Parathyroid adenoma (tissue), 2 donors: ENCODE results near the gene PHRF1.

Experiments used
- H2AFZ ChIP-seq: fragments of 300-600 bp; sonication (generic); one replicate; pipeline ENCODE4 v1.7.0; 2017; ENCODE audit warnings: antibody characterized with exemption, mild to moderate bottlenecking
- H3K27ac ChIP-seq: fragments of 300-600 bp; sonication (generic); one replicate; pipeline ENCODE4 v1.7.0; 2017
- H3K27me3 ChIP-seq: fragments of 300-600 bp; sonication (generic); one replicate; pipeline ENCODE4 v1.7.0; 2017; ENCODE audit warnings: low read length; ENCODE audit not compliant: control insufficient read depth, insufficient read depth
- H3K36me3 ChIP-seq: fragments of 300-600 bp; sonication (generic); one replicate; pipeline ENCODE4 v1.7.0; 2017; ENCODE audit warnings: low read length; ENCODE audit not compliant: control insufficient read depth, insufficient read depth
- H3K4me1 ChIP-seq: fragments of 300-600 bp; sonication (generic); one replicate; pipeline ENCODE4 v1.7.0; 2017; ENCODE audit warnings: control low read depth
- H3K4me2 ChIP-seq: fragments of 300-600 bp; sonication (generic); one replicate; pipeline ENCODE4 v1.7.0; 2017; ENCODE audit warnings: low read length
- H3K4me3 ChIP-seq: fragments of 300-600 bp; sonication (generic); one replicate; pipeline ENCODE4 v1.7.0; 2017; ENCODE audit warnings: low read depth, low read length
- H3K79me2 ChIP-seq: fragments of 300-600 bp; sonication (generic); one replicate; pipeline ENCODE4 v1.7.0; 2017; ENCODE audit warnings: control low read depth
- H3K9ac ChIP-seq: fragments of 300-600 bp; sonication (generic); one replicate; pipeline ENCODE4 v1.7.0; 2017; ENCODE audit warnings: mild to moderate bottlenecking
- H3K9me3 ChIP-seq: fragments of 300-600 bp; sonication (generic); one replicate; pipeline ENCODE4 v1.7.0; 2017; ENCODE audit warnings: low read length; ENCODE audit not compliant: control insufficient read depth
- CTCF ChIP-seq: fragments of 300-600 bp; sonication (generic); IDR thresholded peaks from one replicate; pipeline ENCODE4 v1.7.0; 2017; ENCODE audit warnings: antibody characterized with exemption, mild to moderate bottlenecking
- donor health status: primary hyperparathyroidism.

PHRF1 gene

DNA sequence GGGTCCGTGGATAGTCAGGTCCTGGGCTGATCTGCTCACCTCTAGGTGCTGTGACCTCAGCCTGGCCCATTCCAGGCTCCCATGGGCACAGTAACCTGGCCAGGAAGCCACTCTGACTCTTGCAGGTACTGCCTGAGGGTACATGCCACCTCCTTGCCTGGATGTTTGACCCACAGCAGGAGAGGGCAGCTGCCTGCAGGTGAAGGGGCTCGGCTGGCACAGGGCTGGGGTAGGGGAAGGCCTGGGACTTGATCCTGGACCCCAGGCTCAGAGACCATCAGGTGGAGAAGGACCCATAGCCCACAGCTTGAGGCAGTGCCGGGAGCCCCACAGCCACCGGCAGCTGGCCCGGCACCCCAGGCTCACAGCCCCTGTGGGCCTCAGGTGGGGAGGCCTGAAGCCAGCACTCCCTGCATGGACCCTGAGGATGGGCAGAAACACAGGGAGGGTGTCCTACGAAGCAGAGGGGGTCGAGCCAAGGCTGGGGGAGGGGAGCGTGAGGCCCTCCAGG, 36.2 kb upstream of the PHRF1 start:
- Histone ChIP-seq H3K27ac (no peak overlapping the region), H3K27me3 (no peaks in the 10 kb centered on the region), H3K9me3 (no peaks in the 10 kb centered on the region), H2AFZ (no peak overlapping the region), H3K4me2 (no peak overlapping the region), H3K4me3 (no peak overlapping the region), H3K79me2 (no peaks in the 10 kb centered on the region), H3K9ac (no peak overlapping the region), H3K36me3 (no peaks in the 10 kb centered on the region), H3K4me1 (no peaks in the 10 kb centered on the region)
- TF ChIP-seq CTCF, result no peak

DNA sequence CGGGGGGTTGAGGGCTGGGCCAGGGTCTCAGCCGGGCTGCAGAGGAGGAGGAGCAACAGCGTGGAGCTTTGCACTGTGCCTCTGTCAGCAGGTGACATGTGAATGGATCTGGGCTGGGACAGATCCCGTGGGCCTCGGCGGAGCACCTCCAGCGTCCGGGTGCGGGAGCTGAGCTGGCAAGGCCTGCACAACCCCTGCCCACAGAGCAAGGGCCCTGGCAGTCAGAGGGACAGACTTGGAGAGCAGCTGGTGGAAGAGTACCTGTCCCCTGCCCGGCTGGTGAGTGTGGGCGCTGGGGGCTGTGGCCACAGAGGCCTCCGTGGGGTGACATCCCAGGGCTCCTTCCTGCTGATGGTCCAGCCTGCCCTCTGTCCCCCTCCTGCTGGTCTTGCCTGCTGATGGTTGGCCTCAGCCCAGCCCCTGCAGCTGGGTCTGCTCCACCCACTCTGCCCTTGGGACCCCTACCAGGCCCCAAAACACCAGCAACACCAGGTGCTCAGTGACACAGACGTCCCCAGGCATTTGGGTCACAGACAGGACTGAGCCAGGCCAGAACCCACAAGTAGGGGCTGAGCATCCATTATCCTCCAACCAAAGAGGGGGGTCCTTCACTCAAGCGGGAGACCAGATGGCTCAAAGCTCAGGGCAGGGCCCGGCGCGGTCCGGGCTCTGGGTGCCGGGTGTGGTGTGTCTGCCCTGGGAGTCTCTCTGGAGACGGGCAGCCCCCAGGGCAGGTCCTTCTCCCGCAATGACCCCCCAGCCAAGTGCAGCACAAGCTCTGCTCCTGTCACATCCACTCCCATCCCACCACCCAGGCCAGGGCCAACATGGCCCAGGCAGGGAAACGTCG, 35.5 kb upstream of the PHRF1 start:
- Histone ChIP-seq H3K9me3 (no peaks in the 10 kb centered on the region), H3K36me3 (no peaks in the 10 kb centered on the region), H2AFZ (no peak overlapping the region), H3K27ac (no peak overlapping the region), H3K4me3 (no peak overlapping the region), H3K79me2 (no peaks in the 10 kb centered on the region), H3K9ac (no peak overlapping the region), H3K4me1 (no peaks in the 10 kb centered on the region), H3K27me3 (no peaks in the 10 kb centered on the region), H3K4me2 (no peak overlapping the region)
- no peak for TF ChIP-seq CTCF

DNA sequence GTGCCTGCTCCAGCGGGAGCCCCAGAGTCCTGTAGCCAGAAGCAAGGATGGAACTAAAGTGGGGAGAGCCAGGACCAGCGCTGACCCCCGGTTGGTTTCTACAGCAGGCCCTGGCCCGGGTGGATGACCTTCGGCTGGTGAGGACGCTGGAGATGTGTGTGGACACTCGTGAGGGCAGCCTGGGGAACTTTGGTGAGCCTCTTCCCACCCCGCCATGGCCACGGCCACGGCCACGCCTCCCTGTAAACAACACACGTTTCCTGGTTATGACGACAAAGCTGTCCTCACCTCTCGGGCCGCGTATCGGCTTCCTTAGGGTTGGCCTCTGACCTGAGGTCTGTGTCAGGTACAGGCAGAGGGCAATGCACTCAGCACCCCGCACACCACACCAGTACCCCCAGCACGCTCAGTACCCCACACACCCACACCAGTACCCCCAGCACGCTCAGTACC, 34.8 kb upstream of the PHRF1 start:
- Histone ChIP-seq H3K27me3 (no peaks in the 10 kb centered on the region), H2AFZ (no peak overlapping the region), H3K4me3 (no peak overlapping the region), H3K4me2 (no peak overlapping the region), H3K79me2 (no peaks in the 10 kb centered on the region), H3K4me1 (no peaks in the 10 kb centered on the region), H3K9ac (no peak overlapping the region), H3K27ac (no peak overlapping the region), H3K36me3 (no peaks in the 10 kb centered on the region), H3K9me3 (no peaks in the 10 kb centered on the region)
- TF ChIP-seq CTCF, result no peak

- Histone ChIP-seq H3K9me3 (no peaks in the 10 kb centered on the region), H3K27ac (no peak overlapping the region), H3K27me3 (no peaks in the 10 kb centered on the region), H3K4me1 (no peaks in the 10 kb centered on the region), H3K4me2 (no peak overlapping the region), H3K79me2 (no peaks in the 10 kb centered on the region), H2AFZ (no peak overlapping the region), H3K36me3 (no peaks in the 10 kb centered on the region), H3K9ac (no peak overlapping the region), H3K4me3 (no peak overlapping the region)
- no peak for TF ChIP-seq CTCF
Measured at GRCh38 chr11:544817-545166, 31.5 kb upstream of the PHRF1 start.

DNA sequence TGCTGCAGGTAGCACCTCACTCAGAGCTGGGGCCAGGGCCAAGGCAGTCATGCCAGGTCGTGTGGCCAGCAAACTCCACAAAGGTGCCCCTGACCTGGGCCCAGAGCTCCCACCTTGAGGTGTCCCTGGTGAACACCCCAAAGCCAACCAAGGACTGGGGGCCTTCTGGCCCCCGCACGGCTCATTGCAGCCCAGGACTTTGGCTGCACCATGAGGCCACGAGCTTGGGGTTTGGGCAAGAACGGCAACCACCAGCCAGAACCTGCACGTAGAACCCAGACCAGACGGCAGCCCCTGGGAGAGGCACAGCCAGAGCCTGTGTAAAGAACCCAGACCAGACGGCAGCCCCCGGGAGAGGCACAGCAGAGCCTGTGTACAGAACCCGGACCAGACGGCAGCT, 31.1 kb upstream of the PHRF1 start:
- Histone ChIP-seq H3K4me1 (no peaks in the 10 kb centered on the region), H3K27ac (no peak overlapping the region), H3K79me2 (no peaks in the 10 kb centered on the region), H2AFZ (no peak overlapping the region), H3K9me3 (no peaks in the 10 kb centered on the region), H3K9ac (no peak overlapping the region), H3K4me2 (no peak overlapping the region), H3K4me3 (no peak overlapping the region), H3K27me3 (no peaks in the 10 kb centered on the region), H3K36me3 (no peaks in the 10 kb centered on the region)
- TF ChIP-seq CTCF, result no peak
